PFSK-1 (cell line): ENCODE measurements around the gene DNAJB13.

Experiments used
- FOXP2 ChIP-seq: optimal IDR thresholded peaks from 2 replicates; pipeline ENCODE3; 2011; ENCODE audit warnings: borderline replicate concordance, control low read depth, inconsistent platforms; ENCODE audit not compliant: insufficient read depth; ENCODE audit errors: extremely low read length, extremely low read depth
- POLR2AphosphoS5 ChIP-seq: IDR thresholded peaks from 2 replicates; pipeline ENCODE4 v1.6.1; 2012; ENCODE audit warnings: low read depth, mild to moderate bottlenecking, control low read depth, low read length, moderate library complexity
- SIN3A ChIP-seq: IDR thresholded peaks from 2 replicates; pipeline ENCODE4 v1.6.1; 2012; ENCODE audit warnings: mild to moderate bottlenecking, low read length, moderate library complexity, borderline replicate concordance; ENCODE audit not compliant: insufficient read depth
- TAF1 ChIP-seq: IDR thresholded peaks from 2 replicates; pipeline ENCODE4 v1.6.1; 2012; ENCODE audit warnings: low read length, control low read depth, borderline replicate concordance; ENCODE audit not compliant: insufficient read depth
- TF ChIP-seq, protein P1 (sequence below), 2 experiments: IDR thresholded peaks; 2 replicates each; pipeline versions ENCODE4 v1.6.1 to v1.8.0; 2011 to 2012; ENCODE audit warnings: low read depth in 2 of 2, low read length in 2 of 2, control low read depth in 1 of 2, inconsistent platforms in 1 of 2, mild to moderate bottlenecking in 1 of 2, moderate library complexity in 1 of 2; ENCODE audit not compliant: insufficient read depth in 1 of 2

Gene DNAJB13

DNA sequence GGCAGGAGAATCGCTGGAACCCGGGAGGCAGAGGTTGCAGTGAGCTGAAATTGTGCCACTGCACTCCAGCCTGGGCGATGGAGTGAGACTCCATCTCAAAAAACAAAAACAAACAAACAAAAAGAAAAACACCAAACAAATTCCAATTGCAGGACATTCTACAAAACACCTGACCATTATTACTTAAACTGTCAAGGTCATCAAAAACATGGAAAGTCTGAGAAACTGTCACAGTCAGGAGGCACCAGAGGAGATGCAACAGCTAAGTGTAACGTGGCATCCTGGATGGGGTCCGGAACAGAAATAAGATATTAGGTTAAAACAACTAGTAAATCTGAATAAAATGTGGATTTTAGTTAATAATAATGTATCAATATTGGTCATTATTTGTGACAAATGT is 914 bp upstream of the DNAJB13 start:
- TF ChIP-seq POLR2AphosphoS5 (no peak), SIN3A (no peak), FOXP2 (no peak), TAF1 (no peak)
- TF ChIP-seq, protein P1, sequence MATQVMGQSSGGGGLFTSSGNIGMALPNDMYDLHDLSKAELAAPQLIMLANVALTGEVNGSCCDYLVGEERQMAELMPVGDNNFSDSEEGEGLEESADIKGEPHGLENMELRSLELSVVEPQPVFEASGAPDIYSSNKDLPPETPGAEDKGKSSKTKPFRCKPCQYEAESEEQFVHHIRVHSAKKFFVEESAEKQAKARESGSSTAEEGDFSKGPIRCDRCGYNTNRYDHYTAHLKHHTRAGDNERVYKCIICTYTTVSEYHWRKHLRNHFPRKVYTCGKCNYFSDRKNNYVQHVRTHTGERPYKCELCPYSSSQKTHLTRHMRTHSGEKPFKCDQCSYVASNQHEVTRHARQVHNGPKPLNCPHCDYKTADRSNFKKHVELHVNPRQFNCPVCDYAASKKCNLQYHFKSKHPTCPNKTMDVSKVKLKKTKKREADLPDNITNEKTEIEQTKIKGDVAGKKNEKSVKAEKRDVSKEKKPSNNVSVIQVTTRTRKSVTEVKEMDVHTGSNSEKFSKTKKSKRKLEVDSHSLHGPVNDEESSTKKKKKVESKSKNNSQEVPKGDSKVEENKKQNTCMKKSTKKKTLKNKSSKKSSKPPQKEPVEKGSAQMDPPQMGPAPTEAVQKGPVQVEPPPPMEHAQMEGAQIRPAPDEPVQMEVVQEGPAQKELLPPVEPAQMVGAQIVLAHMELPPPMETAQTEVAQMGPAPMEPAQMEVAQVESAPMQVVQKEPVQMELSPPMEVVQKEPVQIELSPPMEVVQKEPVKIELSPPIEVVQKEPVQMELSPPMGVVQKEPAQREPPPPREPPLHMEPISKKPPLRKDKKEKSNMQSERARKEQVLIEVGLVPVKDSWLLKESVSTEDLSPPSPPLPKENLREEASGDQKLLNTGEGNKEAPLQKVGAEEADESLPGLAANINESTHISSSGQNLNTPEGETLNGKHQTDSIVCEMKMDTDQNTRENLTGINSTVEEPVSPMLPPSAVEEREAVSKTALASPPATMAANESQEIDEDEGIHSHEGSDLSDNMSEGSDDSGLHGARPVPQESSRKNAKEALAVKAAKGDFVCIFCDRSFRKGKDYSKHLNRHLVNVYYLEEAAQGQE (IDR thresholded peaks at IDR 0.05; ENCODE audit: insufficient read depth in 1 of 2, low read depth in 2 of 2, low read length in 2 of 2): no peak

DNA sequence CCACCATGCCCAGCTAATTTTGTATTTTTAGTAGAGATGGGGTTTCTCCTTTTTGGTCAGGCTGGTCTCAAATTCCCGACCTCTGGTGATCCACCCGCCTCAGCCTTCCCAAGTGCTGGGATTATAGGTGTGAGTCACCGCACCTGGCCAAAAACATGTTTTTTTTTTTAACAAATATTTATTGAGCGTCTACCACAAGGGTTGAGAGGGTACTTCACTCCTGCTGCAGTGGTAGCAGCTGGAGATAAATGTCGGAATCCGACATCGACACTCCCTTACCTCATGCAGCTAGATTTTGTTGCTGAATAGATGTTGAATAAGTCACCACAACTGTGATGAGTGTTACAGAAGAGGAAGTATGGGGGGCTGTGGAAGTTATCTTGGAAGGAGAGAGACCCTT is 971 bp downstream of the DNAJB13 start:
- TF ChIP-seq TAF1: no peak
- no peak for TF ChIP-seq FOXP2
- no peak for TF ChIP-seq SIN3A
- TF ChIP-seq, protein P1 (IDR thresholded peaks at IDR 0.05; ENCODE audit: insufficient read depth in 1 of 2, low read depth in 2 of 2, low read length in 2 of 2): no peak
- no peak for TF ChIP-seq POLR2AphosphoS5

DNA sequence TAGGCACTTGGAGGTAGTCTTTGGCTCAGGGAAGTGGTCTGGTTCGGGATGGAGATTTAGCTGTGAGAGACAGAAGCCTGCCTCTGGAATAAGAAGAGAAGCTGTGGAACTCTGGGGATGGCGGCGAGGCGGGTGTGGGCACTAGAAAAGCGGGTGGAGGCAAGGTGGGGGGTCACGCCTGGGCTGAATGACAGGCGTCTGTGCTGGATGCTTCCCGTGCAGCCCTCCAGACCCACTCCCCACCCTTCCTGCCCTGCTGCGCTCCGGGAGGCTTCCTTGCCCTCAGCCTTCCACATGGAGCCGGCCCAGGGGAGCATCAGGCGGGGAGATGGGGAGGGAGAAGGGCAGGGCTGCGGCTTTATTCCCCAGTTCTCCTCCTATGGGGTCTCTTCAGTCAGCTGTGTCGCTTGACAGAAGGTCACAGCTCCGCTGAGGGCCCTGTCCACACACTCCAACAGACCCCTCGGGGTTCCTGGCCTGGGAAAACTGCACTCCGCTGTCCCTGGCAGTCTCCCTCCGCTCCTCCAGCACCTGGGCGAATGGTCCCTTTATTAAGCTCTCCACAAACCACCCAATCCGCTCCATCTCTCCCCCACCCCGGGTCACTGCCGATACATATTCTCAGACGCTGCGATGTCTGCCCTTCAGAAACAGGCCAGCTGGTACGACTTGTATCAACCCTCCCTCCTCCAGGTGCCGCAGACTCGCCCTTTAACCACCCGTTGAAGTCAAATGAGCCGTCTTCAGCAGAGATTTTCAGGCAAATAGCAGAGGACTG is 6.2 kb downstream of the DNAJB13 start:
- no peak for TF ChIP-seq TAF1
- TF ChIP-seq FOXP2: no peak
- TF ChIP-seq, protein P1 (IDR thresholded peaks at IDR 0.05; ENCODE audit: insufficient read depth in 1 of 2, low read depth in 2 of 2, low read length in 2 of 2): no peak
- no peak for TF ChIP-seq POLR2AphosphoS5
- no peak for TF ChIP-seq SIN3A

DNA sequence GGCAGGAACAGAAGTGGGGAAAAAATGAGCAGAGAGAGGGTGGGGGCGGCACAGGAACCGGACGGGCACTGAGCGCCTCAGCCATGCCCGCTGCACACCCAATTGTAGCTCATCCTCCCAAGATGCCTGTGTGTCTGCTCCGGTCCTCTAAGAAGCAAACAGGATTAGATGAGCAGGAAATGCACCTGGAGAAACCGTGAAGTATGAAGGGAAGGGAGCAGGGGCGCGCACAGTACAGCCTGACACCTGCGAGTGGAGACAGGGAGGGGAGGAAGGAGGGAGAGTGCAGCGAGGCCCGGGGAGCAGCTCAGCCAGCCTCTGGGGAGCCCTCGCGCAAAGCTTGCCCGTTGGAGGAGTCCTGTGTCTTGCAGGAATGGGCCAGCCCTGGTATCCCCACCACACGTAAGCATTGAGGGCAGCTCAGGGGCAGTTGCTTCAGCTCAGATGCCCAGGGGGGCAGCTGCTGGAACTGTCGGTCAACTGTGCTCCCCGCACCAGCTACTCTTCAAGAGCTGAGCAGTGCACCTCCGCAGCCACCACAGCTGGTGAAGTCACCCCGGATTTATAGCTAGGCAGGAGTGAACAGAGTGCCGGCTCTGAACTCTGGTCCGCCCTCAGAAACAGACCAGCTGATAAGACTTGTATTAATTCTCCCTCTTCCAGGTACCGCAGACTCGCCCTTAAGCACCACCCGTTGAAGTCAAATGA is 7.0 kb downstream of the DNAJB13 start:
- TF ChIP-seq TAF1: no peak
- no peak for TF ChIP-seq POLR2AphosphoS5
- TF ChIP-seq FOXP2: no peak
- TF ChIP-seq, protein P1 (IDR thresholded peaks at IDR 0.05; ENCODE audit: insufficient read depth in 1 of 2, low read depth in 2 of 2, low read length in 2 of 2): no peak
- no peak for TF ChIP-seq SIN3A
